Ascending aorta (tissue), 2 donors: ENCODE measurements around the gene IFRD1. TPM values are rescaled to one million over a fixed set of nuclear protein-coding genes. Genes with fewer than 3 reads are reported as not detected.

Experiments used
- DNase-seq, 2 donors: peaks; one replicate each; pipeline ENCODE4 v3.0.0-alpha.2; 2019; ENCODE audit warnings: low spot score in 2 of 2
- H3K27ac ChIP-seq, 2 donors: fragments of 200-600 bp; sonication (generic); one replicate each; pipeline ENCODE4 v1.5.1; 2016 to 2017; ENCODE audit warnings: mild to moderate bottlenecking in 1 of 2
- H3K27me3 ChIP-seq: fragments of 200-600 bp; sonication (generic); one replicate; pipeline ENCODE4 v1.5.1; 2017
- H3K36me3 ChIP-seq, 2 donors: fragments of 200-600 bp; sonication (generic); one replicate each; pipeline ENCODE4 v1.5.1; 2016
- H3K4me1 ChIP-seq, 2 donors: fragments of 200-600 bp; sonication (generic); one replicate each; pipeline ENCODE4 v1.5.1; 2016 to 2017; ENCODE audit warnings: mild to moderate bottlenecking in 1 of 2
- H3K4me3 ChIP-seq, 2 donors: fragments of 200-600 bp; sonication (generic); one replicate each; pipeline ENCODE4 v1.5.1; 2016 to 2017; ENCODE audit warnings: mild to moderate bottlenecking in 1 of 2
- H3K9me3 ChIP-seq, 2 donors: fragments of 200-600 bp; sonication (generic); one replicate each; pipeline ENCODE4 v1.5.1; 2016
- CTCF ChIP-seq, 3 experiments: fragments of 200-600 bp in 2 of 3; fragments of 450-650 bp in 1 of 3; sonication (generic) in 2 of 3; IDR thresholded peaks; one replicate each; pipeline ENCODE4 v1.5.1; 2016 to 2019; ENCODE audit warnings: antibody characterized with exemption in 3 of 3, mild to moderate bottlenecking in 1 of 3, moderate library complexity in 1 of 3
- intact Hi-C: fragments of 100-400 bp; cut with DNase I; formaldehyde crosslinking; loops from one replicate; pipeline ENCODE4 v1.15.1; 2023
- total RNA-seq: library from RNA; depleted of rRNA; stranded (reverse); fragments of >200 nt; gene quantifications from one replicate; pipeline ENCODE4 v1.1.0, GENCODE V29; 2016

IFRD1 gene
- total RNA-seq, 1 donor from 2014 or later = 35.1 TPM

- H3K36me3 ChIP-seq = no peaks in the 10 kb centered on the region
Measured at GRCh38 chr7:112430649-112431048, 19.6 kb upstream of the IFRD1 start.

GRCh38 chr7:112431803-112432202, 18.5 kb upstream of the IFRD1 start:
- Histone ChIP-seq H3K4me3 (no peak overlapping the region), H3K36me3 (no peaks in the 10 kb centered on the region), H3K27me3 (no peaks in the 10 kb centered on the region), H3K4me1 (no peaks in the 10 kb centered on the region), H3K9me3 (no peaks in the 10 kb centered on the region), H3K27ac (no peak overlapping the region)
- no peak for DNase-seq
- intact Hi-C loops = no loop called here
- no peak for TF ChIP-seq CTCF (IDR thresholded peaks at IDR 0.05)

More at GRCh38 chr7:112430649-112431048, 19.6 kb upstream of the IFRD1 start:
- Histone ChIP-seq H3K9me3 (no peaks in the 10 kb centered on the region), H3K4me3 (no peak overlapping the region), H3K27ac (no peak overlapping the region), H3K4me1 (no peaks in the 10 kb centered on the region), H3K27me3 (no peaks in the 10 kb centered on the region)
- intact Hi-C loops = no loop called here
- DNase-seq = no peak
- TF ChIP-seq CTCF (IDR thresholded peaks at IDR 0.05) = no peak

GRCh38 chr7:112433289-112433688, 17.0 kb upstream of the IFRD1 start:
- TF ChIP-seq CTCF (IDR thresholded peaks at IDR 0.05) = no peak
- Histone ChIP-seq H3K4me1 (no peaks in the 10 kb centered on the region), H3K4me3 (no peak overlapping the region), H3K9me3 (no peaks in the 10 kb centered on the region), H3K27me3 (no peaks in the 10 kb centered on the region), H3K36me3 (no peaks in the 10 kb centered on the region), H3K27ac (no peak overlapping the region)
- DNase-seq = no peak
- intact Hi-C loops = no loop called here

GRCh38 chr7:112437072-112437471, 13.2 kb upstream of the IFRD1 start:
- H3K36me3 ChIP-seq = no peaks in the 10 kb centered on the region
- intact Hi-C loops = no loop called here
- no peaks in the 10 kb centered on the region for H3K9me3 ChIP-seq
- H3K4me1 ChIP-seq = no peaks in the 10 kb centered on the region
- H3K4me3 ChIP-seq = no peak overlapping the region
- DNase-seq = no peak
- no peak overlapping the region for H3K27ac ChIP-seq
- H3K27me3 ChIP-seq = no peaks in the 10 kb centered on the region
- TF ChIP-seq CTCF (IDR thresholded peaks at IDR 0.05) = no peak

- no peak overlapping the region for H3K4me3 ChIP-seq
- H3K4me1 ChIP-seq = no peaks in the 10 kb centered on the region
- intact Hi-C loops = no loop called here
- no peaks in the 10 kb centered on the region for H3K36me3 ChIP-seq
- no peak for DNase-seq
- TF ChIP-seq CTCF (IDR thresholded peaks at IDR 0.05) = no peak
- no peak overlapping the region for H3K27ac ChIP-seq
- no peaks in the 10 kb centered on the region for H3K9me3 ChIP-seq
- H3K27me3 ChIP-seq = no peaks in the 10 kb centered on the region
Measured at GRCh38 chr7:112439476-112439875, 10.8 kb upstream of the IFRD1 start.

GRCh38 chr7:112442210-112442609, 8.1 kb upstream of the IFRD1 start:
- intact Hi-C loops = no loop called here
- no peak overlapping the region for H3K27ac ChIP-seq
- no peak overlapping the region for H3K4me3 ChIP-seq
- no peaks in the 10 kb centered on the region for H3K36me3 ChIP-seq
- H3K4me1 ChIP-seq = no peaks in the 10 kb centered on the region
- no peaks in the 10 kb centered on the region for H3K9me3 ChIP-seq
- DNase-seq = no peak
- TF ChIP-seq CTCF (IDR thresholded peaks at IDR 0.05) = no peak
- H3K27me3 ChIP-seq = no peaks in the 10 kb centered on the region
